Endodermal cell (in vitro differentiated cells): ENCODE measurements around the gene DHX30. TPM values are rescaled to one million over a fixed set of nuclear protein-coding genes. Genes with fewer than 3 reads are reported as not detected.

Experiments used
- DNase-seq: peaks from one replicate; pipeline ENCODE4 v3.0.0-alpha.2; 2017
- H3K27ac ChIP-seq: 2 replicates; pipeline ENCODE4 v1.5.1; 2013; ENCODE audit warnings: mild to moderate bottlenecking, low read depth, low read length, moderate library complexity
- H3K27me3 ChIP-seq: 2 replicates; pipeline ENCODE4 v1.6.1; 2013; ENCODE audit warnings: mild to moderate bottlenecking, low read length, moderate library complexity; ENCODE audit not compliant: insufficient read depth, control insufficient read depth, poor library complexity, severe bottlenecking
- H3K36me3 ChIP-seq: 2 replicates; pipeline ENCODE4 v1.7.0; 2013; ENCODE audit warnings: mild to moderate bottlenecking, low read length, moderate library complexity; ENCODE audit not compliant: control insufficient read depth, insufficient read depth
- H3K4me1 ChIP-seq: one replicate; pipeline ENCODE4 v1.7.0; 2013; ENCODE audit warnings: low read length; ENCODE audit not compliant: control insufficient read depth, insufficient read depth
- H3K4me3 ChIP-seq: 2 replicates; pipeline ENCODE4 v1.5.1; 2013; ENCODE audit warnings: mild to moderate bottlenecking, low read length, moderate library complexity
- H3K9ac ChIP-seq: 2 replicates; pipeline ENCODE4 v1.6.1; 2013; ENCODE audit warnings: mild to moderate bottlenecking, low read length, moderate library complexity; ENCODE audit not compliant: poor library complexity, severe bottlenecking; ENCODE audit errors: extremely low read depth
- H3K9me3 ChIP-seq: 2 replicates; pipeline ENCODE4 v1.6.1; 2013; ENCODE audit warnings: mild to moderate bottlenecking, low read length, moderate library complexity; ENCODE audit not compliant: control insufficient read depth
- H3K27ac Mint-ChIP-seq: 2 replicates; pipeline ENCODE4 v1.8.0; 2020; ENCODE audit warnings: mixed read lengths
- H3K27me3 Mint-ChIP-seq: 2 replicates; pipeline ENCODE4 v1.8.0; 2021; ENCODE audit warnings: mild to moderate bottlenecking, mixed read lengths; ENCODE audit not compliant: insufficient read depth
- H3K36me3 Mint-ChIP-seq: 2 replicates; pipeline ENCODE4 v1.8.0; 2020; ENCODE audit warnings: low read depth, mixed read lengths
- H3K4me1 Mint-ChIP-seq: 2 replicates; pipeline ENCODE4 v1.8.0; 2020; ENCODE audit warnings: mixed read lengths
- H3K4me3 Mint-ChIP-seq: 2 replicates; pipeline ENCODE4 v1.8.0; 2020; ENCODE audit warnings: mild to moderate bottlenecking, moderate library complexity, mixed read lengths
- H3K9me3 Mint-ChIP-seq: 2 replicates; pipeline ENCODE4 v1.8.0; 2020; ENCODE audit warnings: mild to moderate bottlenecking, mixed read lengths
- CTCF ChIP-seq: fragments of 200-600 bp; sonication (generic); conservative IDR thresholded peaks from 2 replicates; pipeline ENCODE4 v1.5.0; 2021; ENCODE audit warnings: antibody characterized with exemption, mild to moderate bottlenecking
- WGBS, 2 experiments: methylation state at CpG; one replicate each; pipeline versions ENCODE4 v1.1.5 to v1.1.7; 2013; ENCODE audit warnings: missing lambda C conversion rate in 2 of 2, mixed read lengths in 1 of 2; ENCODE audit not compliant: insufficient coverage in 1 of 2, insufficient read length in 1 of 2; 5-methylcytosine and 5-hydroxymethylcytosine counted together
- total RNA-seq, 2 donors: library from RNA; stranded (reverse); fragmentation: NEBNext Ultra II Directional in 1 of 2; extraction: Animal tissue kit (Norgen Biotek cat#: 25700) in 1 of 2; gene quantifications; 2 replicates in 1 of 2; 3 replicates in 1 of 2; pipeline ENCODE4 v1.2.1, GENCODE V29; 2021

Gene DHX30
- total RNA-seq, 2 donors from 2014 or later, result 104 to 113 TPM

GRCh38 chr3:47867451-47868044 is 64.6 kb downstream of the DHX30 start:
- Histone ChIP-seq H3K27me3 (no peaks in the 10 kb centered on the region), H3K36me3 (peaks cover 93% of the 10 kb centered on the region), H3K9me3 (no peaks in the 10 kb centered on the region), H3K4me3 (no peak overlapping the region), H3K4me1 (peaks cover 6% of the 10 kb centered on the region), H3K9ac (no peak overlapping the region), H3K27ac (no peak overlapping the region)
- Mint-ChIP-seq H3K27me3 (no peaks in the 10 kb centered on the region), H3K4me1 (peaks cover 10% of the 10 kb centered on the region), H3K27ac (peak overlapping the region; percentile 0), H3K36me3 (peaks cover 73% of the 10 kb centered on the region), H3K9me3 (no peaks in the 10 kb centered on the region), H3K4me3 (no peak overlapping the region)
- WGBS, 2 experiments, result 96 to 100% methylated on average over 8 of the region's 8 CpGs
- no peak for TF ChIP-seq CTCF
- DNase-seq, result peak; percentile 41

- peak; percentile 17 for DNase-seq
- Histone ChIP-seq H3K27me3 (no peaks in the 10 kb centered on the region), H3K9ac (no peak overlapping the region), H3K4me1 (peaks cover 6% of the 10 kb centered on the region), H3K4me3 (no peak overlapping the region), H3K36me3 (peaks cover 93% of the 10 kb centered on the region), H3K27ac (no peak overlapping the region), H3K9me3 (no peaks in the 10 kb centered on the region)
- WGBS, 2 experiments, result 99 to 100% methylated on average over 1 to 2 of the region's 2 CpGs
- Mint-ChIP-seq H3K4me3 (no peak overlapping the region), H3K27me3 (no peaks in the 10 kb centered on the region), H3K4me1 (peaks cover 10% of the 10 kb centered on the region), H3K27ac (no peak overlapping the region), H3K36me3 (peaks cover 76% of the 10 kb centered on the region), H3K9me3 (no peaks in the 10 kb centered on the region)
- no peak for TF ChIP-seq CTCF
These were observed 65.4 kb downstream of the DHX30 start for GRCh38 chr3:47868306-47868705.

- H3K27ac Mint-ChIP-seq, result no peak overlapping the region
- H3K36me3 ChIP-seq, result peaks cover 87% of the 10 kb centered on the region
- peak; percentile 3 for DNase-seq
- TF ChIP-seq CTCF, result no peak
- H3K4me1 ChIP-seq, result peaks cover 13% of the 10 kb centered on the region
- H3K9me3 Mint-ChIP-seq, result no peaks in the 10 kb centered on the region
- H3K27me3 Mint-ChIP-seq, result no peaks in the 10 kb centered on the region
- H3K9ac ChIP-seq, result no peak overlapping the region
- no peak overlapping the region for H3K4me3 Mint-ChIP-seq
- H3K4me1 Mint-ChIP-seq, result peaks cover 13% of the 10 kb centered on the region
- H3K9me3 ChIP-seq, result no peaks in the 10 kb centered on the region
- H3K4me3 ChIP-seq, result no peak overlapping the region
- no peaks in the 10 kb centered on the region for H3K27me3 ChIP-seq
- H3K36me3 Mint-ChIP-seq, result peaks cover 70% of the 10 kb centered on the region
- 93 to 100% methylated on average over 1 to 3 of the region's 3 CpGs for WGBS, 2 experiments
- no peak overlapping the region for H3K27ac ChIP-seq
These were observed 67.2 kb downstream of the DHX30 start for GRCh38 chr3:47870156-47870555.
